ENCODE measurements around the gene HSPA1B.

DNA sequence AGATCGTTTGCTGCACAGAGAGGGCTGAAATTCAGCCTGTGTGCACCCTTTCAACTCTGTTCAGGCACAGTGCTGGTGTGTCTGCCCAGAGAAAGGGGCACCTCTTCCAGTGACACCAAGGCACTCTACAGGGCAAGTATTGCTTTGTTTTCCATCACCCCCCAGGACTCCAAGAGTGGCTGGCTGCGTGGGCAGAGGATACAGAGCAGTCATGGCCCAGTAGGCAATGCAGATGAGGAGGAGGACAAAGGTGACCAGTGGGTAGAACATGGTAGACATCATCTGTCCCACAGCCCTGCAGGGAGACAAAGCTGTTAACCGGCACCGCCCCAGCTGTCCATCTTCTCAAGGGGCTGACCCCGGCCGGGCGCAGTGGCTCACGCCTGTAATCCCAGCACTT, 41.8 kb downstream of the HSPA1B start:
- TF ChIP-seq, protein P1, sequence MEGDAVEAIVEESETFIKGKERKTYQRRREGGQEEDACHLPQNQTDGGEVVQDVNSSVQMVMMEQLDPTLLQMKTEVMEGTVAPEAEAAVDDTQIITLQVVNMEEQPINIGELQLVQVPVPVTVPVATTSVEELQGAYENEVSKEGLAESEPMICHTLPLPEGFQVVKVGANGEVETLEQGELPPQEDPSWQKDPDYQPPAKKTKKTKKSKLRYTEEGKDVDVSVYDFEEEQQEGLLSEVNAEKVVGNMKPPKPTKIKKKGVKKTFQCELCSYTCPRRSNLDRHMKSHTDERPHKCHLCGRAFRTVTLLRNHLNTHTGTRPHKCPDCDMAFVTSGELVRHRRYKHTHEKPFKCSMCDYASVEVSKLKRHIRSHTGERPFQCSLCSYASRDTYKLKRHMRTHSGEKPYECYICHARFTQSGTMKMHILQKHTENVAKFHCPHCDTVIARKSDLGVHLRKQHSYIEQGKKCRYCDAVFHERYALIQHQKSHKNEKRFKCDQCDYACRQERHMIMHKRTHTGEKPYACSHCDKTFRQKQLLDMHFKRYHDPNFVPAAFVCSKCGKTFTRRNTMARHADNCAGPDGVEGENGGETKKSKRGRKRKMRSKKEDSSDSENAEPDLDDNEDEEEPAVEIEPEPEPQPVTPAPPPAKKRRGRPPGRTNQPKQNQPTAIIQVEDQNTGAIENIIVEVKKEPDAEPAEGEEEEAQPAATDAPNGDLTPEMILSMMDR (IDR thresholded peaks at IDR 0.05; ENCODE audit: low read depth, low read length), result no peak
- TF ChIP-seq POLR2A (IDR thresholded peaks at IDR 0.05; ENCODE audit: extremely low read depth, insufficient read length), result no peak

Measured in NB4 (cell line).